Uterus (tissue), 2 donors: ENCODE measurements around the gene SLC9A7.

ENCODE experiments used
- POLR2A ChIP-seq, 2 donors: fragments of 450-650 bp; IDR thresholded peaks; one replicate each; pipeline ENCODE4 v1.6.1; 2016; ENCODE audit warnings: antibody characterized with exemption in 2 of 2, mild to moderate bottlenecking in 1 of 2, moderate library complexity in 1 of 2
- TF ChIP-seq, protein P1 (sequence below), 4 experiments: fragments of 200-600 bp in 2 of 4; fragments of 450-650 bp in 2 of 4; sonication (generic) in 2 of 4; IDR thresholded peaks; one replicate each; pipeline ENCODE4 v1.5.1; 2016 to 2019; ENCODE audit warnings: antibody characterized with exemption in 4 of 4, mild to moderate bottlenecking in 2 of 4, moderate library complexity in 1 of 4

DNA sequence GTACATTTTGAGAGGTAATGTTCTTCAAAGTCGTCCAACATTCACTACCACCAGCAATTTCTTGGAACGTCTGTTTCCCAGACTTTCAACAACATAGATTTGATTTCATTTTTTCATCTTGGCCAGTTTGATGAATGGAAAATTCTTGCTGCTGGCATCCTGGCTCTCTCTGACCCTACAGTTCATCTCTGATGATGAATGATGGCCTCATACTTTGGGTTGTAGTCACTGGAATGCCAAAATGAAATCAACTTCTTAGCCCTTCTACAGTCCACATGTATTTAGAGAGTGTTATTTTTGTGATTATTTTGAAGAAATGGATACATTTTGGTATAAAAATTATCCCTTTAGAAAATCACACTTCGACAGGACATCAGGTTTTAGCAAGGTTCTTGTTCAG lies 176.6 kb downstream of the SLC9A7 start:
- TF ChIP-seq, protein P1, sequence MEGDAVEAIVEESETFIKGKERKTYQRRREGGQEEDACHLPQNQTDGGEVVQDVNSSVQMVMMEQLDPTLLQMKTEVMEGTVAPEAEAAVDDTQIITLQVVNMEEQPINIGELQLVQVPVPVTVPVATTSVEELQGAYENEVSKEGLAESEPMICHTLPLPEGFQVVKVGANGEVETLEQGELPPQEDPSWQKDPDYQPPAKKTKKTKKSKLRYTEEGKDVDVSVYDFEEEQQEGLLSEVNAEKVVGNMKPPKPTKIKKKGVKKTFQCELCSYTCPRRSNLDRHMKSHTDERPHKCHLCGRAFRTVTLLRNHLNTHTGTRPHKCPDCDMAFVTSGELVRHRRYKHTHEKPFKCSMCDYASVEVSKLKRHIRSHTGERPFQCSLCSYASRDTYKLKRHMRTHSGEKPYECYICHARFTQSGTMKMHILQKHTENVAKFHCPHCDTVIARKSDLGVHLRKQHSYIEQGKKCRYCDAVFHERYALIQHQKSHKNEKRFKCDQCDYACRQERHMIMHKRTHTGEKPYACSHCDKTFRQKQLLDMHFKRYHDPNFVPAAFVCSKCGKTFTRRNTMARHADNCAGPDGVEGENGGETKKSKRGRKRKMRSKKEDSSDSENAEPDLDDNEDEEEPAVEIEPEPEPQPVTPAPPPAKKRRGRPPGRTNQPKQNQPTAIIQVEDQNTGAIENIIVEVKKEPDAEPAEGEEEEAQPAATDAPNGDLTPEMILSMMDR (IDR thresholded peaks at IDR 0.05): no peak
- no peak for TF ChIP-seq POLR2A (IDR thresholded peaks at IDR 0.05)
